HepG2 (cell line): ENCODE data around the gene PGS1. TPM values are rescaled to one million over a fixed set of nuclear protein-coding genes. Genes with fewer than 3 reads are reported as not detected.

Experiments
- ATAC-seq: fragments of 200-7000 bp; cut with Tn5 transposase; 3 replicates; pipeline ENCODE4 v1.9.1; 2020; ENCODE audit warnings: mild to moderate bottlenecking, moderate library complexity
- BruUV-seq: library from RNA; stranded (reverse); fragments of 400-500 nt; replicated peaks from 2 replicates; lab custom pipeline; 2021; lab: Mats Ljungman, UMichigan
- CTCF ChIA-PET: fragments of 300-600 bp; formaldehyde crosslinking; extraction: SDS; loops from one replicate; lab custom pipeline; 2021; ENCODE audit warnings: low total read pairs, inconsistent platforms, low intra/inter-chr PET ratio; lab: Yijun Ruan, JAX
- POLR2A ChIA-PET: fragments of 350-600 bp; sonication (Branson Sonifier 250); formaldehyde crosslinking; loops from one replicate; lab custom pipeline; 2020; ENCODE audit warnings: antibody characterized with exemption, inconsistent platforms; lab: Yijun Ruan, JAX
- DNase-seq: peaks from one replicate; pipeline ENCODE4 v3.0.0-alpha.2; 2015; ENCODE audit warnings: low spot score
- FAIRE-seq: peaks from 3 replicates; lab custom pipeline; 2011; peaks lifted over from hg19 to GRCh38; lab: Jason Lieb, UNC
- H2AFZ ChIP-seq: one replicate; pipeline ENCODE4 v1.6.1; 2011; ENCODE audit warnings: low read length, inconsistent platforms
- H3K27ac ChIP-seq: fragments of 300-600 bp; 3 replicates; pipeline ENCODE4 v1.8.0; 2011; ENCODE audit warnings: mixed run types, mild to moderate bottlenecking, mixed read lengths, low read length, inconsistent platforms; ENCODE audit not compliant: insufficient read depth; ENCODE audit errors: extremely low read length
- H3K27me3 ChIP-seq, 2 experiments: fragments of 200-600 bp in 1 of 2; 2 replicates in 1 of 2; 3 replicates in 1 of 2; pipeline versions ENCODE4 v1.6.0 to v1.8.0; 2011; ENCODE audit warnings: low read length in 2 of 2, mild to moderate bottlenecking in 2 of 2, moderate library complexity in 2 of 2, inconsistent platforms in 1 of 2; ENCODE audit not compliant: insufficient read depth in 2 of 2, control insufficient read depth in 1 of 2
- H3K36me3 ChIP-seq, 2 experiments: fragments of 200-600 bp in 1 of 2; replicated peaks in 1 of 2; 2 replicates in 1 of 2; 3 replicates in 1 of 2; pipeline versions ENCODE4 v1.5.1 to v1.8.0; 2011; ENCODE audit warnings: low read length in 2 of 2, inconsistent platforms in 1 of 2; ENCODE audit not compliant: insufficient read depth in 2 of 2, control insufficient read depth in 1 of 2
- H3K4me1 ChIP-seq: 2 replicates; pipeline ENCODE4 v1.5.1; 2012; ENCODE audit warnings: low read length, inconsistent platforms; ENCODE audit not compliant: insufficient read depth
- H3K4me2 ChIP-seq: 2 replicates; pipeline ENCODE4 v1.6.0; 2011; ENCODE audit warnings: low read depth, low read length, inconsistent platforms
- H3K4me3 ChIP-seq, 3 experiments: fragments of 200-600 bp in 1 of 3; sonication (generic), shearing (Covaris generic) in 1 of 3; replicated peaks in 1 of 3; 2 replicates each; pipeline ENCODE4 v1.5.1; 2011 to 2016; ENCODE audit warnings: low read length in 3 of 3, inconsistent platforms in 2 of 3, low read depth in 2 of 3, mild to moderate bottlenecking in 2 of 3, control low read depth in 1 of 3, mixed read lengths in 1 of 3; ENCODE audit not compliant: insufficient read depth in 1 of 3
- H3K79me2 ChIP-seq: one replicate; pipeline ENCODE4 v1.6.1; 2011; ENCODE audit warnings: low read length, inconsistent platforms; ENCODE audit not compliant: insufficient read depth
- H3K9ac ChIP-seq: 2 replicates; pipeline ENCODE4 v1.6.0; 2011; ENCODE audit warnings: mild to moderate bottlenecking, low read depth, low read length, inconsistent platforms; ENCODE audit not compliant: insufficient read depth
- H3K9me3 ChIP-seq: 2 replicates; pipeline ENCODE4 v1.5.1; 2012; ENCODE audit warnings: mild to moderate bottlenecking, low read length
- H4K20me1 ChIP-seq: 2 replicates; pipeline ENCODE4 v1.6.0; 2011; ENCODE audit warnings: inconsistent platforms, mild to moderate bottlenecking, low read length, moderate library complexity; ENCODE audit not compliant: insufficient read depth
- ARNT2 ChIP-seq: sonication (generic); formaldehyde crosslinking; IDR thresholded peaks from 2 replicates; pipeline ENCODE4 v1.8.0; 2022; ENCODE audit warnings: mild to moderate bottlenecking, low read depth, missing genetic modification reagents, moderate library complexity
- ATF5 ChIP-seq: sonication (generic); formaldehyde crosslinking; IDR thresholded peaks from 2 replicates; pipeline ENCODE4 v1.4.0; 2020; ENCODE audit warnings: mild to moderate bottlenecking, low read depth, missing genetic modification reagents
- CHCHD3 ChIP-seq: sonication (generic); formaldehyde crosslinking; IDR thresholded peaks from 2 replicates; pipeline ENCODE4 v1.8.0; 2022; ENCODE audit warnings: mild to moderate bottlenecking, missing genetic modification reagents, moderate library complexity
- EZH2 ChIP-seq: conservative IDR thresholded peaks from 2 replicates; pipeline ENCODE4 v1.6.1; 2012; ENCODE audit warnings: mild to moderate bottlenecking, low read depth, low read length, moderate library complexity
- MEIS1 ChIP-seq: sonication (generic); formaldehyde crosslinking; IDR thresholded peaks from 2 replicates; pipeline ENCODE4 v1.9.0; 2021; ENCODE audit warnings: mild to moderate bottlenecking, missing genetic modification reagents, moderate library complexity, borderline replicate concordance
- RAD21 ChIP-seq: fragments of 450-650 bp; formaldehyde crosslinking; IDR thresholded peaks from 2 replicates; pipeline ENCODE4 v1.5.0; 2020; ENCODE audit warnings: mild to moderate bottlenecking
- ZBTB40 ChIP-seq, 2 experiments: fragments of 450-650 bp in 1 of 2; sonication (generic) in 1 of 2; formaldehyde crosslinking in 1 of 2; IDR thresholded peaks; 2 replicates each; pipeline versions ENCODE4 v1.6.1 to v1.8.0; 2016 to 2022; ENCODE audit warnings: antibody characterized with exemption in 1 of 2, mild to moderate bottlenecking in 1 of 2, missing genetic modification reagents in 1 of 2
- ZNF275 ChIP-seq: sonication (generic); formaldehyde crosslinking; IDR thresholded peaks from 2 replicates; pipeline ENCODE4 v1.8.0; 2022; ENCODE audit warnings: missing genetic modification reagents, mild to moderate bottlenecking, inconsistent platforms, borderline replicate concordance
- WGBS: methylation state at CpG from one replicate; pipeline ENCODE4 v1.1.6; 2017; ENCODE audit warnings: low lambda C conversion rate; 5-methylcytosine and 5-hydroxymethylcytosine counted together
- in situ Hi-C: cut with HindIII; loops from 2 replicates; pipeline ENCODE4 v1.10.0; 2017; ENCODE audit warnings: low pct_unique_long_range_greater_than_20kb; ENCODE audit not compliant: extremely low pct_ligation_motif_present
- intact Hi-C: fragments of 100-400 bp; cut with micrococcal nuclease; formaldehyde crosslinking; loops from one replicate; pipeline ENCODE4 v1.10.0; 2022; ENCODE audit not compliant: unreplicated experiment
- polyA plus RNA-seq, 8 experiments: library from polyadenylated mRNA; depleted of rRNA in 3 of 8; stranded (reverse) in 7 of 8; unstranded in 1 of 8; fragments of >200 nt; fragmentation: Illumina TruSeq in 4 of 8; extraction: Trizol in 4 of 8; gene quantifications; 2 replicates each; pipeline versions ENCODE4 v1.2.1 to v1.2.3, GENCODE V29; 2011 to 2016; ENCODE audit warnings: low read depth in 4 of 8, missing spikeins in 1 of 8, mixed read lengths in 1 of 8; ENCODE audit not compliant: insufficient read depth in 1 of 8
- total RNA-seq, 5 experiments: library from RNA; depleted of rRNA; stranded (reverse); fragments of >200 nt; fragmentation: Illumina TruSeq; extraction: Trizol; gene quantifications; 2 replicates each; pipeline ENCODE4 v1.2.3, GENCODE V29; 2016; ENCODE audit warnings: low read depth in 1 of 5
- TF ChIP-seq, protein P1 (sequence below): sonication (generic); formaldehyde crosslinking; IDR thresholded peaks from 2 replicates; pipeline ENCODE4 v1.5.0; 2020; ENCODE audit warnings: missing genetic modification reagents, mild to moderate bottlenecking, borderline replicate concordance
- TF ChIP-seq, protein P2 (sequence below): sonication (generic); formaldehyde crosslinking; IDR thresholded peaks from 2 replicates; pipeline ENCODE4 v1.4.0; 2020; ENCODE audit warnings: mild to moderate bottlenecking, missing genetic modification reagents

The PGS1 gene
- total and polyA plus RNA-seq, 2 of the 13 experiments (the other 11 are each of a cell fraction or from before 2014, with no cell fraction given), result 25.9 to 31.5 TPM

DNA sequence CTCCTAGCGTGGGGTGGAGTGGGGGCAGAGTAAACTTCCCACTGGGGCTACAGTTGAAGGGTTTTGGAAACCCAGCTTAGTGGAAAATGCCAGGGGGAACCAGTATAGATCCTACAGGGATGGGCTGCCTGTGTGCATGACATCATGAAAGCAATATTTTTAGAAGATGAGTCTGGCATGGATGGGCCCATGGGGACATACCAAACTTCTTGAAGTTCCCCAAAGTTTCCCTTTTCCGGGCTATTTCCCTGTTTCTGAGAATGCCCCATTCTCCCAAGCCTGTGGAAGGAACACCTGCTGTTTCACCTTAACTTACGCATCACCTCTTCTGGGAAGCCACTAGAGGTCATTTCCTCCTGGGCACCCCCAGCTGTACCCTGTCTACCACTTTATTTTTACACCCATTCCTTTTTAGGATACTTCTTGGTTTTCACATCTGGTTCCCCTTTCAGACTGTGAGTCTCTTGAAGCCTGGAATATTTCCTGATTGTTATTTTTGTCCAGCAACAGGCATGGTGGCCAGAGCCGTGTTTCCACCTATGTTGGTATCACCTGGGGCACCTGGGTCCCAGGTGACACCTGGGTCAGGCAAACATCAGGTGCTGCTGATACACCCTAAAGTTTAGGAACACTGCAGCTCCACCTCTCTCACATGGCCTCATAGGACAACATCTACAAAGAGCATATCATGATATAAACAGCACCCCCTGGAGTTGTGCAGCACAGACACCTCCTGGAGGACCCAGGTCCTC is 28.4 kb upstream of the PGS1 start:
- 39% methylated on average over 4 of the region's 4 CpGs for WGBS
- Histone ChIP-seq H3K79me2 (no peaks in the 10 kb centered on the region), H3K9me3 (no peaks in the 10 kb centered on the region), H3K27ac (no peak overlapping the region), H3K4me1 (peaks cover 39% of the 10 kb centered on the region), H3K9ac (no peak overlapping the region), H3K27me3 (peaks cover 14 to 66% of the 10 kb centered on the region in 2 experiments), H3K36me3 (no peaks in the 10 kb centered on the region), H3K4me2 (no peak overlapping the region), H4K20me1 (no peaks in the 10 kb centered on the region), H3K4me3 (no peak overlapping the region), H2AFZ (no peak overlapping the region)
- in situ Hi-C loops, result no loop called here
- ATAC-seq (no peak), FAIRE-seq (no peak), DNase-seq (no peak)
- intact Hi-C loops, result no loop called here
- ChIA-PET POLR2A (no interaction called here), CTCF (no interaction called here)
- no TSS peak for BruUV-seq
- TF ChIP-seq, protein P1, sequence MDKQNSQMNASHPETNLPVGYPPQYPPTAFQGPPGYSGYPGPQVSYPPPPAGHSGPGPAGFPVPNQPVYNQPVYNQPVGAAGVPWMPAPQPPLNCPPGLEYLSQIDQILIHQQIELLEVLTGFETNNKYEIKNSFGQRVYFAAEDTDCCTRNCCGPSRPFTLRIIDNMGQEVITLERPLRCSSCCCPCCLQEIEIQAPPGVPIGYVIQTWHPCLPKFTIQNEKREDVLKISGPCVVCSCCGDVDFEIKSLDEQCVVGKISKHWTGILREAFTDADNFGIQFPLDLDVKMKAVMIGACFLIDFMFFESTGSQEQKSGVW, result no peak
- TF ChIP-seq EZH2 (no peak), ZNF275 (CRISPR knock-in tag) (no peak), ARNT2 (CRISPR knock-in tag) (no peak), ZBTB40 (IDR thresholded peaks at IDR 0.05) (no peak), ZBTB40 (CRISPR knock-in tag; IDR thresholded peaks at IDR 0.05) (no peak), MEIS1 (CRISPR knock-in tag) (no peak), RAD21 (CRISPR knock-in tag) (no peak), ATF5 (CRISPR knock-in tag) (no peak), CHCHD3 (CRISPR knock-in tag) (no peak)
- TF ChIP-seq, protein P2, sequence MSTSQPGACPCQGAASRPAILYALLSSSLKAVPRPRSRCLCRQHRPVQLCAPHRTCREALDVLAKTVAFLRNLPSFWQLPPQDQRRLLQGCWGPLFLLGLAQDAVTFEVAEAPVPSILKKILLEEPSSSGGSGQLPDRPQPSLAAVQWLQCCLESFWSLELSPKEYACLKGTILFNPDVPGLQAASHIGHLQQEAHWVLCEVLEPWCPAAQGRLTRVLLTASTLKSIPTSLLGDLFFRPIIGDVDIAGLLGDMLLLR (CRISPR knock-in tag), result no peak
